ENCODE results near the gene SLCO3A1.

The SLCO3A1 gene

GRCh38 chr15:92143765-92144164 is 290.3 kb downstream of the SLCO3A1 start:
- no peak for DNase-seq

GRCh38 chr15:92146511-92147150 is 293.1 kb downstream of the SLCO3A1 start:
- DNase-seq: no peak

GRCh38 chr15:92149029-92149428 is 295.5 kb downstream of the SLCO3A1 start:
- no peak for DNase-seq

GRCh38 chr15:92149465-92149864 is 296.0 kb downstream of the SLCO3A1 start:
- DNase-seq: no peak

- no peak for DNase-seq
Measured at GRCh38 chr15:92151168-92151567, 297.7 kb downstream of the SLCO3A1 start.

- no peak for DNase-seq
Measured at GRCh38 chr15:92151741-92152140, 298.2 kb downstream of the SLCO3A1 start.

- DNase-seq: no peak
Measured at GRCh38 chr15:92152983-92153382, 299.5 kb downstream of the SLCO3A1 start.

GRCh38 chr15:92153620-92154019 is 300.1 kb downstream of the SLCO3A1 start:
- no peak for DNase-seq

GRCh38 chr15:92155934-92156333 is 302.4 kb downstream of the SLCO3A1 start:
- DNase-seq: no peak

GRCh38 chr15:92157666-92158298 is 304.3 kb downstream of the SLCO3A1 start:
- DNase-seq: no peak

GRCh38 chr15:92158426-92158825 is 304.9 kb downstream of the SLCO3A1 start:
- DNase-seq: no peak

- DNase-seq: no peak
Measured at GRCh38 chr15:92159481-92159880, 306.0 kb downstream of the SLCO3A1 start.

- no peak for DNase-seq
Measured at GRCh38 chr15:92159906-92160841, 306.7 kb downstream of the SLCO3A1 start.

GRCh38 chr15:92161039-92161670 is 307.6 kb downstream of the SLCO3A1 start:
- no peak for DNase-seq

- no peak for DNase-seq
Measured at GRCh38 chr15:92162657-92163056, 309.1 kb downstream of the SLCO3A1 start.

GRCh38 chr15:92163641-92164040 is 310.1 kb downstream of the SLCO3A1 start:
- DNase-seq: no peak

- DNase-seq: no peak
Measured at GRCh38 chr15:92164327-92165000, 311.0 kb downstream of the SLCO3A1 start.

- no peak for DNase-seq
Measured at GRCh38 chr15:92165001-92165346, 311.5 kb downstream of the SLCO3A1 start.

- no peak for DNase-seq
Measured at GRCh38 chr15:92166029-92166428, 312.5 kb downstream of the SLCO3A1 start.

GRCh38 chr15:92166751-92167405 is 313.4 kb downstream of the SLCO3A1 start:
- DNase-seq: no peak

GRCh38 chr15:92167451-92167850 is 313.9 kb downstream of the SLCO3A1 start:
- DNase-seq: no peak

GRCh38 chr15:92168066-92168683 is 314.7 kb downstream of the SLCO3A1 start:
- DNase-seq: no peak

All from GF-D8 (cell line).